HL-60/S4 (cell line): ENCODE data around the gene CRTAP.

Experiments
- in situ Hi-C: fragments of 300-500 bp; cut with MboI; formaldehyde crosslinking; loops from 2 replicates; pipeline ENCODE4 v1.14.3; 2022; ENCODE audit warnings: low sequenced_read_pairs

CRTAP gene

GRCh38 chr3:33113772-33114621 is at the start of gene CRTAP:
Gene CRTAP (plus strand): TSS chr3:33114014. CDS start chr3:33114078, 64 bp downstream.
- in situ Hi-C loops: no loop called here

- in situ Hi-C loops: no loop called here
Measured at GRCh38 chr3:33064929-33065328, 48.9 kb upstream of the CRTAP start.

GRCh38 chr3:33067484-33067883 is 46.3 kb upstream of the CRTAP start:
- in situ Hi-C loops: no loop called here

GRCh38 chr3:33069862-33070261 is 44.0 kb upstream of the CRTAP start:
- in situ Hi-C loops: loop anchor here (10.0 kb wide), 1 partner anchor 115 kb away; the partner anchor contains the start of gene CCR4

GRCh38 chr3:33071181-33071580 is 42.6 kb upstream of the CRTAP start:
- in situ Hi-C loops: loop anchor here (10.0 kb wide), 1 partner anchor 116 kb away; the partner anchor contains the start of gene CCR4

GRCh38 chr3:33071946-33072345 is 41.9 kb upstream of the CRTAP start:
- in situ Hi-C loops: loop anchor here (10.0 kb wide), 1 partner anchor 117 kb away; the partner anchor contains the start of gene CCR4

GRCh38 chr3:33074217-33075067 is 39.4 kb upstream of the CRTAP start:
- in situ Hi-C loops: loop anchor here (10.0 kb wide), 1 partner anchor 120 kb away; the partner anchor contains the start of gene CCR4

GRCh38 chr3:33075995-33076394 is 37.8 kb upstream of the CRTAP start:
- in situ Hi-C loops: loop anchor here (10.0 kb wide), 1 partner anchor 121 kb away; the partner anchor contains the start of gene CCR4

GRCh38 chr3:33076952-33077351 is 36.9 kb upstream of the CRTAP start:
- in situ Hi-C loops: loop anchor here (10.0 kb wide), 1 partner anchor 122 kb away; the partner anchor contains the start of gene CCR4

GRCh38 chr3:33077976-33078375 is 35.8 kb upstream of the CRTAP start:
- in situ Hi-C loops: loop anchor here (10.0 kb wide), 1 partner anchor 123 kb away; the partner anchor contains the start of gene CCR4

GRCh38 chr3:33079813-33080212 is 34.0 kb upstream of the CRTAP start:
- in situ Hi-C loops: loop anchor here (10.0 kb wide), 1 partner anchor 125 kb away; the partner anchor contains the start of gene CCR4

GRCh38 chr3:33081812-33082211 is 32.0 kb upstream of the CRTAP start:
- in situ Hi-C loops: no loop called here

GRCh38 chr3:33083958-33084357 is 29.9 kb upstream of the CRTAP start:
- in situ Hi-C loops: no loop called here

- in situ Hi-C loops: no loop called here
Measured at GRCh38 chr3:33088691-33089090, 25.1 kb upstream of the CRTAP start.

- in situ Hi-C loops: no loop called here
Measured at GRCh38 chr3:33089515-33089914, 24.3 kb upstream of the CRTAP start.

GRCh38 chr3:33091746-33092145 is 22.1 kb upstream of the CRTAP start:
- in situ Hi-C loops: no loop called here

GRCh38 chr3:33092496-33093254 is 21.1 kb upstream of the CRTAP start:
- in situ Hi-C loops: no loop called here

- in situ Hi-C loops: no loop called here
Measured at GRCh38 chr3:33093847-33094246, 20.0 kb upstream of the CRTAP start.

- in situ Hi-C loops: no loop called here
Measured at GRCh38 chr3:33095436-33095835, 18.4 kb upstream of the CRTAP start.

- in situ Hi-C loops: no loop called here
Measured at GRCh38 chr3:33096093-33096868, 17.5 kb upstream of the CRTAP start.
